SK-N-MC (cell line): ENCODE results near the gene PLA2G4B.

ENCODE experiments used
- EZH2 ChIP-seq: fragments of 200-600 bp; sonication (generic); IDR thresholded peaks from one replicate; pipeline ENCODE4 v1.6.1; 2017; ENCODE audit warnings: antibody characterized with exemption
- FOXP2 ChIP-seq: optimal IDR thresholded peaks from 2 replicates; pipeline ENCODE3; 2011; ENCODE audit warnings: mild to moderate bottlenecking, moderate library complexity; ENCODE audit not compliant: insufficient read depth; ENCODE audit errors: extremely low read length, control extremely low read depth

- no peak for TF ChIP-seq EZH2
- no peak for TF ChIP-seq FOXP2
These were observed 17.7 kb upstream of the PLA2G4B start for GRCh38 chr15:41820791-41821423.
